Gastroesophageal sphincter (tissue), 3 donors: Measurements from ENCODE around the gene BARHL1.

Experiments
- CTCF ChIP-seq, 4 experiments: fragments of 200-600 bp in 2 of 4; fragments of 450-650 bp in 2 of 4; sonication (generic) in 1 of 4; IDR thresholded peaks; one replicate each; pipeline ENCODE4 v1.5.1; 2017 to 2019; ENCODE audit warnings: antibody characterized with exemption in 4 of 4, mild to moderate bottlenecking in 2 of 4, moderate library complexity in 2 of 4
- POLR2A ChIP-seq, 2 donors: fragments of 450-650 bp; IDR thresholded peaks; one replicate each; pipeline ENCODE4 v1.6.1; 2017; ENCODE audit warnings: antibody characterized with exemption in 2 of 2, mild to moderate bottlenecking in 2 of 2, moderate library complexity in 1 of 2
- POLR2AphosphoS5 ChIP-seq: sonication (generic); formaldehyde crosslinking; IDR thresholded peaks from one replicate; pipeline ENCODE4 v1.6.1; 2017; ENCODE audit warnings: antibody characterized with exemption

- TF ChIP-seq CTCF (IDR thresholded peaks at IDR 0.05): no peak
- no peak for TF ChIP-seq POLR2A (IDR thresholded peaks at IDR 0.05)
- no peak for TF ChIP-seq POLR2AphosphoS5
Observed at GRCh38 chr9:132579427-132579798, 3.0 kb upstream of the BARHL1 start.
